ENCODE measurements around the gene DDX23. TPM values are rescaled to one million over a fixed set of nuclear protein-coding genes. Genes with fewer than 3 reads are reported as not detected.
A peak's percentile ranks its signal among the peaks of the same experiment; 100 is the strongest.

DDX23 gene
- polyA plus RNA-seq, 1 of the 3 experiments (the other 2 are of a cell fraction): 50.4 TPM

DNA sequence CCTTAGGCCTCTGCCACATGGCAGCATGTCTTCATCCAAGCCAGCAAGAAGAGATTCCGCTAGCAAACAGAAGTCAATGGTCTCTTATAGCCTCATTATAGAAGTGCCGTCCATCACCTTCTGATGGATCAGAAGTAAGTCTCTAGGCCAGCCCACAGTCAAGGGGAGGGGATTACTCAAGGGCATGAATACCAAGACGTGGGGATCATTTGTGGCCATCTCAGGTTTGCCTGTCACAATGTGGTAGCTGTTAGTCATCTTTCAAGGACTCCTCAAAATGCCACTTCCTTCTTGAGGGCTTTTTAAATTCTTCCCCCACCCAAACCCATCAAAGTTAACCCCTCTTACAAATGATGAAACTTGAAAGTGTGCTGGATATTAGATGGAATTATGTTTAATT, 55.0 kb downstream of the DDX23 start:
- H3K4me3 ChIP-seq (ENCODE audit: low read depth in 2 of 2, low read length in 1 of 2): no peak overlapping the region
- H3K27me3 ChIP-seq (ENCODE audit: insufficient read depth): no peaks in the 10 kb centered on the region
- no peak overlapping the region for H3K9ac ChIP-seq
- no peaks in the 10 kb centered on the region for H4K20me1 ChIP-seq (ENCODE audit: insufficient read depth)
- CTCF ChIA-PET: interaction anchor here (1.2 to 15.6 kb wide), 12 partner anchors 10 to 115 kb away, joined by 3 to 234 read pairs (median 8); partner anchors contain the start of gene KANSL2
- TF ChIP-seq RAD21 (IDR thresholded peaks at IDR 0.05; ENCODE audit: low read length) (no peak), EZH2phosphoT487 (IDR thresholded peaks at IDR 0.05; ENCODE audit: borderline replicate concordance, low read depth) (no peak), ZBTB33 (IDR thresholded peaks at IDR 0.05; ENCODE audit: borderline replicate concordance, low read depth) (no peak), POLR2AphosphoS5 (IDR thresholded peaks at IDR 0.05; ENCODE audit: low read depth, low read length) (no peak), RFX5 (IDR thresholded peaks at IDR 0.05; ENCODE audit: low read length) (no peak)
- H3F3A ChIP-seq (replicated peaks; ENCODE audit: insufficient read depth): no peaks in the 10 kb centered on the region
- 88% methylated on average over 3 of the region's 3 CpGs for WGBS (ENCODE audit: low lambda C conversion rate)
- no peak overlapping the region for H3K27ac ChIP-seq (ENCODE audit: low read depth in 2 of 2, low read length in 1 of 2)
- H3K36me3 ChIP-seq (replicated peaks in 1 of 2; ENCODE audit: control insufficient read depth in 1 of 2, insufficient read depth in 2 of 2, low read length in 1 of 2): no peaks in the 10 kb centered on the region
- H3K9me2 ChIP-seq: no peaks in the 10 kb centered on the region
- DNase-seq: no peak
- H3K4me2 ChIP-seq: no peak overlapping the region
- no peaks in the 10 kb centered on the region; a peak in 1 of 4 replicates for H3K4me1 ChIP-seq (ENCODE audit: control insufficient read depth in 1 of 2, insufficient read depth in 2 of 2, low read depth in 1 of 2, low read length in 1 of 2)
- H3K9me3 ChIP-seq: no peaks in the 10 kb centered on the region
- POLR2A ChIA-PET: no interaction called here
- H3K79me2 ChIP-seq (ENCODE audit: insufficient read depth): no peaks in the 10 kb centered on the region
- H2AFZ ChIP-seq (ENCODE audit: low read depth): no peak overlapping the region

- Histone ChIP-seq H2AFZ (ENCODE audit: low read depth) (peak overlapping the region; percentile 10; the same call in 1 of the 2 replicates), H3K27ac (ENCODE audit: low read depth in 2 of 2, low read length in 1 of 2) (no peak overlapping the region), H3K4me2 (no peak overlapping the region), H3K27me3 (ENCODE audit: insufficient read depth) (no peaks in the 10 kb centered on the region), H3K36me3 (replicated peaks in 1 of 2; ENCODE audit: control insufficient read depth in 1 of 2, insufficient read depth in 2 of 2, low read length in 1 of 2) (no peaks in the 10 kb centered on the region), H3K9me3 (no peaks in the 10 kb centered on the region), H3K9me2 (no peaks in the 10 kb centered on the region), H3K9ac (no peak overlapping the region), H3K4me3 (ENCODE audit: low read depth in 2 of 2, low read length in 1 of 2) (no peak overlapping the region; a peak in 1 of 4 replicates), H4K20me1 (ENCODE audit: insufficient read depth) (no peaks in the 10 kb centered on the region), H3K4me1 (ENCODE audit: control insufficient read depth in 1 of 2, insufficient read depth in 2 of 2, low read depth in 1 of 2, low read length in 1 of 2) (no peaks in the 10 kb centered on the region; a peak in 1 of 4 replicates), H3K79me2 (ENCODE audit: insufficient read depth) (no peaks in the 10 kb centered on the region), H3F3A (replicated peaks; ENCODE audit: insufficient read depth) (no peaks in the 10 kb centered on the region)
- CTCF ChIA-PET: interaction anchor here (0.6 to 15.6 kb wide), 30 partner anchors 12 to 252 kb away, joined by 3 to 234 read pairs (median 6); partner anchors contain the start of genes DDN, DDX23 and KANSL2
- POLR2A ChIA-PET: interaction anchor here (1.1 kb wide), 1 partner anchor 19 kb away, joined by 6 read pairs; no protein-coding TSS in a partner anchor
- peak; percentile 88 for DNase-seq
- WGBS (ENCODE audit: low lambda C conversion rate): 14% methylated on average over 12 of the region's 12 CpGs
- TF ChIP-seq FOXJ3 (CRISPR knock-in tag; IDR thresholded peaks at IDR 0.05): no peak
- no peak for TF ChIP-seq EZH2phosphoT487 (IDR thresholded peaks at IDR 0.05; ENCODE audit: borderline replicate concordance, low read depth)
- no peak for TF ChIP-seq NRF1 (IDR thresholded peaks at IDR 0.05; ENCODE audit: low read depth, low read length)
- no peak for TF ChIP-seq NFIC (IDR thresholded peaks at IDR 0.05; ENCODE audit: borderline replicate concordance)
- TF ChIP-seq CTCF (IDR thresholded peaks at IDR 0.05): peak; percentile 94
- TF ChIP-seq USF1 (IDR thresholded peaks at IDR 0.05; ENCODE audit: borderline replicate concordance, low read depth): no peak
- no peak for TF ChIP-seq SIN3A (IDR thresholded peaks at IDR 0.05; ENCODE audit: borderline replicate concordance, low read depth, low read length)
- no peak for TF ChIP-seq RCOR1 (IDR thresholded peaks at IDR 0.05; ENCODE audit: low read length)
- no peak for TF ChIP-seq IRF3 (IDR thresholded peaks at IDR 0.05; ENCODE audit: low read depth, low read length)
- TF ChIP-seq TAF1 (IDR thresholded peaks at IDR 0.05; ENCODE audit: borderline replicate concordance, low read depth, low read length): no peak
- no peak for TF ChIP-seq FOXM1 (IDR thresholded peaks at IDR 0.05; ENCODE audit: low read depth)
- no peak for TF ChIP-seq JUND (IDR thresholded peaks at IDR 0.05)
- no peak for TF ChIP-seq MXI1 (IDR thresholded peaks at IDR 0.05; ENCODE audit: low read depth, low read length)
- TF ChIP-seq YY1 (IDR thresholded peaks at IDR 0.05; ENCODE audit: low read depth): no peak
- peak; percentile 97 for TF ChIP-seq SMC3 (IDR thresholded peaks at IDR 0.05; ENCODE audit: low read depth, low read length)
- TF ChIP-seq, protein P1, sequence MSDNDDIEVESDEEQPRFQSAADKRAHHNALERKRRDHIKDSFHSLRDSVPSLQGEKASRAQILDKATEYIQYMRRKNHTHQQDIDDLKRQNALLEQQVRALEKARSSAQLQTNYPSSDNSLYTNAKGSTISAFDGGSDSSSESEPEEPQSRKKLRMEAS (IDR thresholded peaks at IDR 0.05; ENCODE audit: low read depth): no peak
- peak; percentile 98 for TF ChIP-seq RAD21 (IDR thresholded peaks at IDR 0.05; ENCODE audit: low read length)
These were observed 56.2 kb downstream of the DDX23 start for GRCh38 chr12:48795550-48796455.

Measured in SK-N-SH (cell line).